ENCODE data around the gene ZNF831.

ZNF831 gene

DNA sequence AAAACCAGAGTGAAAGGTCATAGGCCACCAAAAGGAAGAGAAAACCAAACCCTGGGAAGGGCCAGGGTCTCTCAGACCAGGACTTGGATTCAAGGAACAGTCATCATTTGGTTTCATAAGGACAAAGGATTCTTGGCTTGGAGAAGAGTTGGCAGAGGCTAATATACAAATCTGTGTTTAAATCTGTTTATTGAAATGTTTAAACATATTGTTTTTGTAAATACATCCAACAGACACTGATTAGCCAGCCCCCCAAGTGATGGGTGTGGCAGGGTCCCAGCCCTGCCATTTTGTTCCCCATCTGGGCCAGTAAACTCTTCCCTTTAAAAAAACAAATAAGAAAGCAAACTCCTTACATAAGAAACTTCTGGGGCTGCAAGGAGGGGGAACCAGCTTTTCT lies 6.1 kb upstream of the ZNF831 start:
- no peak for DNase-seq (ENCODE audit: low read depth in 2 of 2, low spot score in 1 of 2)

DNA sequence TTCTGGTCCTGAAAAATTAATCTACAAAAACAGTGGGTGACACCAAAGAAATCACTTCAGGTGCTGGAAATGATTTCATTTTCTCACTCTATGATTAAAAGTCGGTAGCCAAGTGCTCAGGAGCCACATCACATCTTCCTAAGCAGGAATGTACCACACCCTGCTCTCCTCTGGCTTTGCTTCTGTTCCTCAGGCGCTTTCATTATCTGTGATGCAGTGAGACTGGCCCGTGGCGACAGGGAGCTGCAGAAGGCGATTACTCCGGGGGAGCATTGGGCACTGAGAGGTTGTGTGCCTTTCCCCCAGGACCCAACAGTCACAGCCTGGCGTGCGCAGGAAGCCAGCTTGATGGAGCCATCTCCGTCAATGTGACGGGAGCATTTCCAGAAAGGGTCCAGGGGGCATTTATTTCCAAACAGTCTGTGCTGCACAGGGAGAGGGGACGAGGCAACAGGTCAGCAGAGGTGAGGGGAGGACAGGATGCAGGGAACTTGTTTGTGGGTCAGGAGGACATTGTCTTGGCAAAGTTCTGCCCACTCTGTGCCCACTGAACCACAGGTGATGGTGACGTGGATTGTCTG lies 5.6 kb upstream of the ZNF831 start:
- DNase-seq (ENCODE audit: low read depth in 2 of 2, low spot score in 1 of 2): no peak

DNA sequence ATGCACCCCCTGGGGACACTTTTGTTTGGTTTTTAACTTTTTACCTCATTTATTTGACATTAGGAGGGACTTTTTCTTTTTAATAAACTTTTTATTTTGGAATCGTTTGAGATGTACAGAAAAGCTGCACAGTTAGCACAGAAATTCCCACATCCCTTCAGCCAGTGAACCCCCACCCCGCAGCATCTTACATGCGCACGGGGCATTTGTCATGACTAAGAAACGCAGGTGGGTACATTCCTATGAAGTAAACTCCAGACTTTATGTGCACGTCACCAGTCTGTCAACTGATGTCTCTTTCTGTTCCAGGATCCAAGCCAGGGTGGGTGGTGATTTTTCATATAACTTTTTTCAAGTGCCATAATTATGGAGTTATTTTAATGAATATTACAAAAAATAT lies 4.9 kb upstream of the ZNF831 start:
- no peak for DNase-seq (ENCODE audit: low read depth in 2 of 2, low spot score in 1 of 2)

DNA sequence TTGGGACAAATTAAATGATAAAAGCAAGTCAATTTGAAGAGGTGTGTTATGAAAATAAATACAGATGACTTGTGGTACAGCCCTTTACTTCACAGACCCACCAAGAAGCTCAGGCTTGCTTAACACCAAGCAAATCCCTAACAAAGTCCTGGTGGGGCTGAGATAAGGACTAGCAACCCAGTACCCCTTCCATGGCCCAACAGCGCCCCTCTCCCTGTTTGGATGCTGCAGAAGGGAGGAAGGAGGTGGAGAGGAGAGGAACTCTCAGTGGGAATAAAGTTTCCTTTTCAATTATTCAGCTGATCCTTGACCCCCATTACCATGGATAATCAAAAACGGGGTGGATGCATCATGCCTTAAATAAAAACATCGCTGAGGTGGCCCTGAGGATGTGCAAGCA lies 4.5 kb upstream of the ZNF831 start:
- DNase-seq (ENCODE audit: low read depth in 2 of 2, low spot score in 1 of 2): no peak

DNA sequence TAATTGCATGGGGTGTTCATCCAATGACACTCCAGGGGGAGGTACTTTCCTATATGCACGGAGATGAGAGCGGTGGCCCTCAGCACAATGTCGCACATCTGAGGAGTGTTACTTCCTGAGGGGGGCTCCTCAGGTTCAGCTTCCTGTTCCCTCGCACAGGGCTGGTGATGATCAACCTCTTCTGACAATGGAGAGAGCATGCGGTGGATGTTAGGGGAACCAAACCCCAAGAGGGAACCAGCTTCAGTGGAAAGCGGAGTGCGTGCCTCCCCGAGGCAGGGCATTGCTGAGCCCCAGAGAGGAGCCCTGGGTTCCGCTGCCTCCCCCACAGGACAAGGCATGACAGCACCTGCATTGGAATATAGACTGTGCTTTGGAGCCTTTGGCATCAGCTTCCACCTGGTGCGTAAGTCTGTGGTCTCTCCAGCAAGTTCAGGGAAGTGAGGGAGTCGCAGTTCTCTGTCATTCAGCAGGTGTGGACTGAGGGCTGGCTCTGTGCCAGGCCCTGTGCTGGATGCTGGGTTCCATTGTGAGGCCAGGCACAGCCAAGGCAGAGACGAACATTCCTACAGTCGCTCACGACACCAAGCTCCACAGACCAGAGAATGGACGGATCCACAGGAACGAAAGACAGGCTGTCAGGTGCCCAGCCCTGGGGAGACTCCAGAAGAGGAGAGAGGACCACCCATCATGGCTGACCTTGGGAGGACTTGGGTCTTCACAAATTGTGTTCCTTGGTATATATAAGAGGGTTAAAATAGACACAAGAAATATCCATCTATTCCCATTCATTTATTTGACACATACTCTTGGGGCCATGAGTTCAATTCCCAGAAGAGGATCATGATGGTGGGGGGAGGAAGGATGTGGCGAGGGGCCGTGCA lies 3.9 kb upstream of the ZNF831 start:
- DNase-seq (ENCODE audit: low read depth in 2 of 2, low spot score in 1 of 2): peak; percentile 40 to 45

DNA sequence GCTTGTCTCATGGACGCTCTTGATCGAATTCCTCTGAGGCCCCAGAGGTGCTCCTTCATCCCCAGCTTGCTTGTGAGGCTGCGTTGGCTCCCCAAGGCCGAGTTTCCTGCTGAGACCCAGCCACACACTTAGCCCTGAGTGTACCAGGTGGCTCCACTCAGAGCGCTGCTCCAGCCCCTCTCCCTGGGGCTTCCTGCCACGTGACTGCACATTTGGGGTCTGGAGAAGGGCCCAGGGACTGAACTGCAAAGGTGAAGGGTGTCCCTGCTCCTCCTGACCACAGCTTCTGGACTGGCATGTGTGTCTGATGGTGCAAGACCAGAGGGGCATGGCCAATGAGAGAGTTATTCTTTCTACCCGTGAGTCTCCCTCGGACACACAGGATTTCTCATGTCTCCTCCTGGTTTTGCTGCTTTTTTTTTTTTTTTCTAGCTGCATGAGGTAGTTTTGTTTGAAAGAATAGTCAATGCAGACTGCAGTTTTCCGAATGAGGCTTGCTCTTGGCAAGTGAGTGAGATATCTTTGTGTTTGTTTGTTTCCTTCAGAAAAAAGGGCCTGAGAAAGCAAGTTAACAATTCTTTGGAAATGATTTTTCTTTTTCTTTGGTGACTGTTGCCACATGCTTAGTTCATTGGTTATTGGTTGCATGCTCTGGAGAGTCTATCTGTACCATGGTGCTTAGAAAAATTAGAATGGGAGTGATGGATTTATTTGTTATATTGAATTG lies 3.1 kb upstream of the ZNF831 start:
- no peak for DNase-seq (ENCODE audit: low read depth in 2 of 2, low spot score in 1 of 2)

DNA sequence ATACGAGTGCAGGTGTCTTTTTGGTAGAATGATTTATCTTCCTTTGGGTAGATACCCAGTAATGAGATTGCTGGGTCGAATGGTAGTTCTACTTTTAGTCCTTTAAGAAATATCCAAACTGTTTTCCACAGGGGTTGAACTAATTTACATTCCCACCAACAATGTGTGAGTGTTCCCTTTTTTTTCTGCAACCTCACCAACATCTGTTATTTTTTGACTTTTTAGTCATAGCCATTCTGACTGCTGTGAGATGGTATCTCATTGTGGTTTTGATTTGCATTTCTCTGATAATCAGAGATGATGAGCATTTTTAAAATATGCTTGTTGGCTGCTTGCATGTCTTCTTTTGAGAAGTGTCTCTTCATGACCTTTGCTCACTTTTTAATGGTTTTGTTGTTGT lies 1.9 kb upstream of the ZNF831 start:
- DNase-seq (ENCODE audit: low read depth in 2 of 2, low spot score in 1 of 2): no peak

DNA sequence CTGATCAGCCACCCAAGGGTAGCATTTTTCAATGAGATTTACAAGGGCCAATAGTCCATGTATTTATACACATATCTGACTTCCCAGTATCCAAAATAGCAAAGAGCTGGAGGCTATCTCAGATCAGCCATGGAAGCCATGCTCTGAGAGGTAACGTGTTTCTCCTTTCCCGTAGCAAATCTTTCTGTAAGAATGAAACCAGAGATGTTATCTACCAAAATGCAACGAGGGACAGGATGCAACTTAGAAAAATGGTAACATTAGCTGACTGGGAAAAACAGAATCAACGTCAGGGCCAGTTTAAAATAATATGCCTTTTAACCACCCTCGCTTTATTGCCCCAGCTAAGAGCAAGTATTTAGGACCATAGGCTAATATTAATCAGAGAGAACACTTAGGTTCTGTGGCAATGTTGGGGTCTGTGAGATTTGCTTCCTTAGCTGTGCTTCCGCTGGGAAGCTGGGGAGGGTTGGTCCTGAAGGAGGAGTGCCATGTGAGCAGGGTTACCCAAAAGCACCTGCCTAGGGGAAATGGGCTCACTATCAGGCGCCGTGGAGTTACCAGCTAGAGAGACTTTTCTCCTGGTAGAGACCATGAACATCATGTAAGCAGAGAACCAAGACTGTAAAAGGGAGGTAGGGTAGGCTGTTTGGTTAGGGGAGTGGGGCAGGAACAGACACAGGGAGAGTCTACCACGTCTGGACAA lies 1.2 kb downstream of the ZNF831 start:
- DNase-seq (ENCODE audit: low read depth in 2 of 2, low spot score in 1 of 2): no peak

DNA sequence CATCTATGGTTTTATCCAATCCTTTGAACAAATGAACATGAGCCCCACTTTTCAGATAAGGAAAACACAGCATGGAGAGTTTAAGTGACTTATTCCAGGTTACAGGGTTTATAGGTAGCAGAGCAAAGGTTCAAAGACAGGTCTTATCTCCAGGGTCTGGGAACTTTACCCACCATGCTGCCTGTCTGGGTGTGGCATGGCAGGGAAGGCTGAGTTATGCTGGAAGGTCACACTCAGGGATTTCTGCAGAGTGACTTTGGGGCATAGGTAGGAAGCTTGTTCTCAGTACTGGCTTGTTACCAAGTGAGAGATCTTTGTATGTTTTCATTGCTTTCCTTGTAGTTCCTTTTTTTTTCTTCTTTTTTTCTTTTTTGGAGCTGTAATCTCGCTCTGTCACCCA lies 1.8 kb downstream of the ZNF831 start:
- no peak for DNase-seq (ENCODE audit: low read depth in 2 of 2, low spot score in 1 of 2)

DNA sequence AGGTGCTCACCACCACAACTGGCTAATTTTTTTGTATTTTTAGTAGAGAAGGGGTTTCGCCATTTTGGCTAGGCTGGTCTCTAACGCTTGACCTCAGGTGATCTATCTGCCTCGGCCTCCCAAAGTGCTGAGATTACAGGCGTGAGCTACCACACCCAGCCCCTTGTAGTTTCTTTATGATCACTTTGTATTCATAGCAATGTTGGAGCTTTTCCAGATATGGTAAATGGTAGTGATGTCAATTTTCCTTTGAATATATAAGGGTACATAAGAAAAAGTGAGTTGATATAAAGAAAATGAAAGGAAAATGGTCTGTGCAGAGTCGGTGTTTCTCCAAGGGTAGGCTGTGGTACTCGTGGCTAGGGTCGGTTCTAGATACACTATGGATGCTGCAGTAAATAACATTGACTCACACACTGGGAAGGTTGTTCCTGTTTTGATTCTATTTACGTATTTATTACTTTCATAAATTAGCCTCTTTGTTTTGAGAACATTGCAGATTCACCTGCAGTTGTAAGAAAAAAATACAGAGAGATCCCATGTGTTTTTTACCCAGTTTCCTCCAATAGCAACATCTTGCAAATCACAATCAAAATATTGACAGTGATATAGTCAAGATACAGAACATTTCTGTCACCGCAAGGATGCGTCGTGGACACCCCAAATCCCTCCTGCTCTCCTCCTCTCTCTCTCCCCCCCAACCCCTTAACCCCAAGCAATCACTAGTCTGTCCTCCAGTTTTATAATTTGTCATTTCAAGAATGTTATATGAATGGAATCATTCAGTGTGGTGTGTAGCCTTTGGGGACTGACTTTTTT lies 2.5 kb downstream of the ZNF831 start:
- DNase-seq (ENCODE audit: low read depth in 2 of 2, low spot score in 1 of 2): no peak

DNA sequence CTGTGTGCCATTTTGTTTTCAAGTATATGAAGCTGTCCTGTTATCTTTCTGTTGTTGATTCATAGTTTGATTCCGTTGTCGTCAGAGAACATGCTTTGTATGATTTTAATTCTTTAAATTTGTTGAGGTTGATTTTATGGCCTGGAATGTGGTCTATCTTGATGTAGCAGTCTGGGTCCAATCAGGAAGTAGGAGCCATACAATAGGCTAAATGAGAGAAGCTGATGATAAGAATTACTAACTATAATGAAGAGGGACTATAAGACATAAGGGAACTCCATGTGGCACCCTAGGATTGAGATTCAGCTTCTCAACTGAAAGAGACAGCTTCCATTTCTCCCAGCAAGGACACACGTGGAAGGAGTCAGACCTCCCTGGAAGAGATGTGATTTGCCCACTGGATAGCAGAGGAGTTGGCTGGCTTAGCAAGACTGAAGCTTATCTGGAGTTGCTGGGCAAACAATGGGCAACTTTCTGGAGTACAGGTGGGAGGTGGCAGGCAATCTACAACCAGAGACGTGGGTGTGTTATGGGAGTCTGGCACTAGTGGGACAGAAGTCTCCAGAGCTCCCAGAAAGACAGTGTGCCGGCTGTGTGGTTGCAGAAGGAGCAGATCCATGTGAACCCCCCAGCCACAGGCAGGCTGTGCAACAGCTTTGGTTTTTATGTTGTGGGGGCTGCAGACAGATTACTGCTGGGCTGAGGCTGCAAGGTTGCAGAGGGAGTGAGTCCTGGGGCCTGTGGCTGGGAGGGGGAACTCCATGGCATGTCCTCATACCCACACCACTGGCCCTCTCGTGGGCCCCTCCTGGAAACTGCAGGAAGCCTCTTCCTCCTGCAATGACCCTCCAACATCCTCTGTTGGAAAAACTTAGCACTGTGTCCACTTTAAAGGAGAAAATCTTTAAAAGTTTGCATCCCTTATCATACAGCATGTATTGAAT lies 7.1 kb downstream of the ZNF831 start:
- DNase-seq (ENCODE audit: low read depth in 2 of 2, low spot score in 1 of 2): no peak

DNA sequence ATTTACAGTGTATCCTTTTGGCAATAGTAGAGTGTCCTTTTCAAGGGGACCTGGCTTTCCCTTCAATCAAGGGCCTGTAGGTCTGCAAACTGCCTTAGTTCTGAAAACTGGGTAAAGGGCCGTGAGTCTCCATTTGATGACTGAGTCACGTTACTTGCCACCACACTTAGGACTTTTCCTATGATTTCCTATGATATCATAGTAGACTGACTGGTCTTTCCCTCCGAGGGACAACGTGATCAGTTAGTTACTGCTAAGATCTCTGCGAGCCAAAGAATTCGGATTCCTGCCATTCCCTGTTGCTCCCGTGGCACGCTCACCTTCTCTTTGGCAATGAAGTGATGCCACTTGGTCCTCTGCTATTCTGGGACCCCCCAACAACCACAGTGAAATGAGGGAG lies 8.4 kb downstream of the ZNF831 start:
- no peak for DNase-seq (ENCODE audit: low read depth in 2 of 2, low spot score in 1 of 2)

DNA sequence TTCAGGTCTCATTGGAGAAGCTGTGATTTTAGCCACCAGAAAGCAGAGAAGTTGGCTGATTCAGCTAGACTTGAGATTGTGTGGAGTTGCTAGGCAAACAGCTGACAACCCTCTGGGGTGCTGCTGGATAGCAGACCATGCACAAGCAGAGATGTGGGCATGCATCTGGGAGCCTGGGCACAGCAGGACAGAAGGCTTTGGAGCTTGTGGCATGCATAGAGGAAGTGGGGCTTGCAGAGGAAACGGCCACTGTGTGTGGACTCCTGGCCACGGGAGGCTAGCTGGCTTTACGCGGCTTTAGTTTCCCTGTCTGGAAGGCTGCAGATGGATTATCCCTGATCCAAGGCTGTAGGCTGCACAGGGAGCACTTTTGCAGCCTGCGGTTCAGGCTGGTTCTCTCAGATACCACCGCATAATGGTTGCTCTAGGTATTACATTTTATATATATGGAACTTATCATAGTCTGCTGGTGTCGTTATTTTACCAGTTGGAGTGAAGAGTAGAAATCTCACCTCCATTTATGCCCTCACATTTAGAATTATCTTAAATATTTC lies 10.4 kb downstream of the ZNF831 start:
- DNase-seq (ENCODE audit: low read depth in 2 of 2, low spot score in 1 of 2): no peak

DNA sequence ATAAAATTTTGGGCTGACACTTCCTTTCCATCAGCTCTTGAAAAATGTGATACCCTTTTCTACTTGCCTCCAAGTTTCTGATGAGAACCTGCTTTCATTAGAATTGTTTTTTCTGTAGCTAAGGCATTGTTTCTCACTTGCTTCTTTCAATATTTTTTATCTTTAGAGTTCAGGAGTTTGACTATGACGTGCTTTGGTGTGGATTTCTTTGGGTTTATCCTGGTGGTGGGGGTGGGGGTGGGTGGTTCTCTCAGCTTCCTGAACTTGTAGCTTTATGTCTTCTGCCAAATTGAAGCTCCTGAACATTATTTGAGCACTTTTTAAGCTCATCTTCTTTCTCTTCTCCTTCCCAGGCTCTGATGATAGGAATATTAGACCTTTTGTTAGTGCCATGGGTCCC lies 11.4 kb downstream of the ZNF831 start:
- DNase-seq (ENCODE audit: low read depth in 2 of 2, low spot score in 1 of 2): no peak

DNA sequence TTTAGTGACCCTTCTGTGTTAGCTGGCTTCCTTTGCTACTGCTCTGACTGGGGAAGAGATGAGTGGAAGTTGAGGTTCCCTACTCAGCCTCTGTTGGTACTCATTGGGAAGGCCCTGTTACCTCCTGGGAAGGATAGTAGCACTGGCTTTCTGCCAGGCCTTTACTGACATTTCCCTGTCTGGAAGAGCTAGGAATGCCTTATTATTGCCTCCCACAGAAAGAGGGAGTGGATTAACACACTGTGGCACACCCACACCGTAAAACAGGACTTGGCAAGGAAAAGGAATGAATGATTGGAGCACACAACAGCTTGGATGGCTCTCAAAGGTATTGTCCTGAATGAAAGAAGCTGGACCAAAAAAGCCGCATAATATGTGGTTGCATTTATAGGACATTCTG lies 12.2 kb downstream of the ZNF831 start:
- DNase-seq (ENCODE audit: low read depth in 2 of 2, low spot score in 1 of 2): no peak

DNA sequence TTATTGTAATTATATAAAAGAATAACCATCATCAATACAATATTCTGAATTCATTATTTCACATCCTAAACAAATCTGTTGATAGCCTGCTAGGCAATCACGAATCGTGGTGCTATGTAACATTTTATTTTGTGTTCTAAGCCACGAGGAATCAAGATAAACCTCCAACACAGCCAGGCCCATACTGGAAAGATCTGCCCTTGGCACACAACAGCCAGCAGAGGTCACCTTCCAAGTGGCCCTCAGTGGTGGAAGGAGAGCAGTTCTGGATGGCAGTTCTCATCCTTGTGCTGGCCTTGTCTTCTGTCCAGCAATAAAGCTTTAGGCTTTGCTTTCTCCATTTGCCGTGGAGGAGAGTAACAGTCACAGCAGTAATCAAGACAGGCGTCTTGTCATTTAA lies 13.2 kb downstream of the ZNF831 start:
- DNase-seq (ENCODE audit: low read depth in 2 of 2, low spot score in 1 of 2): no peak

DNA sequence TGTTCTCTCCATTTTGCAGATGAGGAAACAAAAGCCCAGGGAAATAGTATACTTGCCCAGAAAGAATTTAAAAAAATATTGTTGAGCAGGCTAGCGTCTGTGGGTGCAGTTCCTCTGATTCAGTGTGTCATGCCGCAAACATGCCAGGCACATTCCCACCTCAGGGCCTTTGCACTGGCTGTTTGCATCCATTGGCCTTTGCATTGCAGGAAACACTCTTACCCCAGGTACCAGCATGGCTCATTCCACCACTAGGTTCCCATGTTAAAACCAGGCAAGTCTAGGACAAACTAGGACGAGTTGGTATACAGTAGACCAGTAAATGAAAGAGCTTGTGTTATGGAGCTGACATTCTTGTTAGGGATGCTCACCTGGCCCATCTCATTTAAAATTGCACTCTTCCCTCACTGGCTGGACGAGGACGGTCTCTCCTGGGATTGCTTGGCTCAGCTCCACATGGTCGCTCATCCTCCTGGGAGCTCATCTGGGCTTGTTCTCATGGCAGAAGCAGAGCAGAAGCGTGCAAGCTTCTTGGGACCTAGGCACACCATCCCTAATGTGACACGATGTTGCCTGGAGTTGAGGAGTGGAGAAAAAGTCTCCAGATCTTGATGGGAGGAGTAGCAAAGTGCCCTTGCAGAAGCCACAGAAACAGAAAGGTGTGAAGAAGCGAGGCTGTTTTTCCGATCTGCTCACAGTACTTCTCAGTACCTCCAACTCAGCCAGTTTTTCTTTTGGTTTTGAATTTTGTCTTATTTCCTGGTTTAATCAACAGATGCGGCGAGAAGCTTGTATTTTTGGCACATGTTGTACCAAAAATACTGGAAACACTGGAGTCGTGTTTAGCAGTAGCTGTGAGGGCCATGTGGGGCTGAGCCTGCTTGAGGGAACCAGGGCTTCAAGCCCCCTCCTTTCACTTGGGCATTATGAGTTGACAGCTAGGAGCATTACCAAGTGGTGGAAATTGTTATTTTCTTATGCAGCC lies 13.9 kb downstream of the ZNF831 start:
- peak in 1 of 2 donors; percentile 30 for DNase-seq (ENCODE audit: low read depth in 2 of 2, low spot score in 1 of 2)

DNA sequence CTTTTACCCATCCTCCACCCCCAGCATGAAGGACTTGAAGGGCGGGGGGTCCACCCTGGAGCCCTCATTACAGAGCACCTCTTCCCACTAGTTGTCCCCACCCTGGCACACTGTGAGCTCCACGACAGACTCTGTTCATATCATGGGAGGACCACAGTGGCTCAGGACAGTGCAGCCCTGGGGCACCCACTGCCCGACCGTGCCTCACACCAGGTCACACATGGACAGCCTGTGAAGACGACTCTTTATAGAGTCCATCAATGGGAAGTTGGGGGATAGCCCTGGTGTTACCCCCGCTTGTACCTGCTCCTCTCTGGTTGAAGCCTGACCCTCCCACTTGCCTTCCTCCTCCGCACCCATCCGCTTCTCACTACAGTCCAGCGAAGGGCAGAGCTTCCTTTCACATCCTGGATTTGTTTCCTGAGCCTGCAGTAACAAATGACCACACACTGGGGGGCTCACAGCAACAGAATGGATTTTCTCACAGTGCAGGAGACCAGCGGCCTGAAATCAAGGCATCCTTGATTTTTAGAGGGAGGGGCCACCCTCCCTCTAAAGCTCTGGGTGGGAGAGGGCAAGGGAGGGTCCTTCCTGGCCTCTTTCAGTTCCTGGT lies 15.5 kb downstream of the ZNF831 start:
- no peak for DNase-seq (ENCODE audit: low read depth in 2 of 2, low spot score in 1 of 2)

Measured in stimulated activated CD8-positive, alpha-beta memory T cell treated with anti-CD3 and anti-CD28 coated beads, Interleukin-4, amount 100 ng/mL, for 1 hour (primary cell).